ENCODE results near the gene ZFP42.
"Not testable (repeated sequence)": the region's sequence is repeated elsewhere in the genome, so short reads cannot be mapped to it uniquely, and the experiment has no call there.

Gene ZFP42

GRCh38 chr4:188023682-188024081 is 28.1 kb downstream of the ZFP42 start:
- no peak for DNase-seq

GRCh38 chr4:188025476-188025875 is 29.9 kb downstream of the ZFP42 start:
- DNase-seq = no peak

GRCh38 chr4:188029114-188029513 is 33.5 kb downstream of the ZFP42 start:
- DNase-seq = no peak

GRCh38 chr4:188030401-188030800 is 34.8 kb downstream of the ZFP42 start:
- no peak for DNase-seq

GRCh38 chr4:188031751-188032150 is 36.2 kb downstream of the ZFP42 start:
- no peak for DNase-seq

- DNase-seq = no peak
Measured at GRCh38 chr4:188032170-188032569, 36.6 kb downstream of the ZFP42 start.

GRCh38 chr4:188032583-188032982 is 37.0 kb downstream of the ZFP42 start:
- DNase-seq = no peak

- DNase-seq = no peak
Measured at GRCh38 chr4:188037003-188037713, 41.6 kb downstream of the ZFP42 start.

GRCh38 chr4:188041721-188042120 is 46.1 kb downstream of the ZFP42 start:
- DNase-seq = no peak

GRCh38 chr4:188042191-188042590 is 46.6 kb downstream of the ZFP42 start:
- DNase-seq = no peak

GRCh38 chr4:188043154-188043553 is 47.6 kb downstream of the ZFP42 start:
- DNase-seq = no peak

GRCh38 chr4:188045461-188045860 is 49.9 kb downstream of the ZFP42 start:
- not testable (repeated sequence) for DNase-seq

- no peak for DNase-seq
Measured at GRCh38 chr4:188046657-188047056, 51.1 kb downstream of the ZFP42 start.

- DNase-seq = no peak
Measured at GRCh38 chr4:188053302-188053701, 57.7 kb downstream of the ZFP42 start.

Measured in DMS 273 treated with DMSO at 0.1 percent for 48 hours (cell line).